HepG2 (cell line): ENCODE data around the gene ARHGEF40. TPM values are rescaled to one million over a fixed set of nuclear protein-coding genes. Genes with fewer than 3 reads are reported as not detected.

Source experiments
- ADNP ChIP-seq: sonication (generic); formaldehyde crosslinking; IDR thresholded peaks from 2 replicates; pipeline ENCODE4 v1.4.0; 2020; ENCODE audit warnings: missing genetic modification reagents
- ATF1 ChIP-seq: IDR thresholded peaks from 2 replicates; pipeline ENCODE4 v1.6.1; 2016; ENCODE audit warnings: mild to moderate bottlenecking, control low read depth
- CREB1 ChIP-seq, 2 experiments: fragments of 450-650 bp in 1 of 2; IDR thresholded peaks; 2 replicates each; pipeline ENCODE4 v1.6.1; 2016 to 2017; ENCODE audit warnings: control low read depth in 1 of 2, mild to moderate bottlenecking in 1 of 2, missing compliant biosample characterization in 1 of 2, missing genetic modification characterization in 1 of 2
- FOSL2 ChIP-seq: sonication (generic); formaldehyde crosslinking; IDR thresholded peaks from 2 replicates; pipeline ENCODE4 v1.4.0; 2020; ENCODE audit warnings: missing genetic modification reagents
- FOXA1 ChIP-seq, 2 experiments: fragments of 450-650 bp in 1 of 2; sonication (generic) in 1 of 2; formaldehyde crosslinking in 1 of 2; IDR thresholded peaks; 2 replicates each; pipeline versions ENCODE4 v1.4.0 to v1.6.1; 2016 to 2020; ENCODE audit warnings: missing genetic modification reagents in 1 of 2
- FOXA3 ChIP-seq: IDR thresholded peaks from 2 replicates; pipeline ENCODE4 v1.6.1; 2016; ENCODE audit warnings: missing genetic modification reagents, missing compliant biosample characterization
- MIXL1 ChIP-seq: IDR thresholded peaks from 2 replicates; pipeline ENCODE4 v1.6.1; 2016
- NCOR1 ChIP-seq: fragments of 200-600 bp; sonication (generic); IDR thresholded peaks from 2 replicates; pipeline ENCODE4 v1.7.0; 2017; ENCODE audit warnings: antibody characterized with exemption, low read length, borderline replicate concordance
- NFIC ChIP-seq: IDR thresholded peaks from 2 replicates; pipeline ENCODE4 v1.6.1; 2012; ENCODE audit warnings: mild to moderate bottlenecking, low read length, inconsistent platforms
- NONO ChIP-seq, 2 experiments: fragments of 450-650 bp in 1 of 2; sonication (generic) in 1 of 2; formaldehyde crosslinking in 1 of 2; IDR thresholded peaks in 1 of 2; conservative IDR thresholded peaks in 1 of 2; 2 replicates each; pipeline versions ENCODE4 v1.6.1 to v1.8.0; 2017 to 2022; ENCODE audit warnings: mild to moderate bottlenecking in 1 of 2, missing genetic modification reagents in 1 of 2, moderate library complexity in 1 of 2
- NR2F1 ChIP-seq, 2 experiments: fragments of 450-650 bp in 1 of 2; formaldehyde crosslinking in 1 of 2; IDR thresholded peaks; 2 replicates each; pipeline versions ENCODE4 v1.5.0 to v1.6.1; 2016 to 2020; ENCODE audit warnings: mild to moderate bottlenecking in 1 of 2, missing compliant biosample characterization in 1 of 2, missing genetic modification reagents in 1 of 2, moderate library complexity in 1 of 2
- PLRG1 ChIP-seq: fragments of 450-650 bp; conservative IDR thresholded peaks from 2 replicates; pipeline ENCODE4 v1.6.1; 2016
- RARA ChIP-seq: IDR thresholded peaks from 2 replicates; pipeline ENCODE4 v1.6.1; 2016; ENCODE audit warnings: missing genetic modification reagents, missing compliant biosample characterization
- RCOR2 ChIP-seq: IDR thresholded peaks from 2 replicates; pipeline ENCODE4 v1.6.1; 2016; ENCODE audit warnings: missing biosample characterization, missing genetic modification reagents
- ZNF24 ChIP-seq: fragments of 450-650 bp; IDR thresholded peaks from 2 replicates; pipeline ENCODE4 v1.6.1; 2017; ENCODE audit warnings: antibody characterized with exemption, mild to moderate bottlenecking
- ZNF564 ChIP-seq: sonication (generic); formaldehyde crosslinking; IDR thresholded peaks from 2 replicates; pipeline ENCODE4 v1.8.1; 2023; ENCODE audit warnings: mild to moderate bottlenecking, missing genetic modification reagents
- ZNF605 ChIP-seq: sonication (generic); formaldehyde crosslinking; IDR thresholded peaks from 2 replicates; pipeline ENCODE4 v1.8.0; 2022; ENCODE audit warnings: mild to moderate bottlenecking, missing genetic modification reagents
- polyA plus RNA-seq, 8 experiments: library from polyadenylated mRNA; depleted of rRNA in 3 of 8; stranded (reverse) in 7 of 8; unstranded in 1 of 8; fragments of >200 nt; fragmentation: Illumina TruSeq in 4 of 8; extraction: Trizol in 4 of 8; gene quantifications; 2 replicates each; pipeline versions ENCODE4 v1.2.1 to v1.2.3, GENCODE V29; 2011 to 2016; ENCODE audit warnings: low read depth in 4 of 8, missing spikeins in 1 of 8, mixed read lengths in 1 of 8; ENCODE audit not compliant: insufficient read depth in 1 of 8
- total RNA-seq, 5 experiments: library from RNA; depleted of rRNA; stranded (reverse); fragments of >200 nt; fragmentation: Illumina TruSeq; extraction: Trizol; gene quantifications; 2 replicates each; pipeline ENCODE4 v1.2.3, GENCODE V29; 2016; ENCODE audit warnings: low read depth in 1 of 5
- TF ChIP-seq, protein P1 (sequence below): sonication (generic); formaldehyde crosslinking; IDR thresholded peaks from 2 replicates; pipeline ENCODE4 v1.5.0; 2020; ENCODE audit warnings: mild to moderate bottlenecking, missing genetic modification reagents, borderline replicate concordance
- TF ChIP-seq, protein P2 (sequence below): sonication (generic); formaldehyde crosslinking; IDR thresholded peaks from 2 replicates; pipeline ENCODE4 v1.8.0; 2022; ENCODE audit warnings: missing genetic modification reagents, mild to moderate bottlenecking, borderline replicate concordance
- TF ChIP-seq, protein P3 (sequence below): sonication (generic); formaldehyde crosslinking; IDR thresholded peaks from 2 replicates; pipeline ENCODE4 v1.4.0; 2020; ENCODE audit warnings: mild to moderate bottlenecking, missing genetic modification reagents
- TF ChIP-seq, protein P4 (sequence below): sonication (generic); formaldehyde crosslinking; IDR thresholded peaks from 2 replicates; pipeline ENCODE4 v1.5.1; 2020; ENCODE audit warnings: missing genetic modification reagents, mild to moderate bottlenecking, borderline replicate concordance

The ARHGEF40 gene
- total and polyA plus RNA-seq, 2 of the 13 experiments (the other 11 are each of a cell fraction or from before 2014, with no cell fraction given): 28.1 to 78.1 TPM

DNA sequence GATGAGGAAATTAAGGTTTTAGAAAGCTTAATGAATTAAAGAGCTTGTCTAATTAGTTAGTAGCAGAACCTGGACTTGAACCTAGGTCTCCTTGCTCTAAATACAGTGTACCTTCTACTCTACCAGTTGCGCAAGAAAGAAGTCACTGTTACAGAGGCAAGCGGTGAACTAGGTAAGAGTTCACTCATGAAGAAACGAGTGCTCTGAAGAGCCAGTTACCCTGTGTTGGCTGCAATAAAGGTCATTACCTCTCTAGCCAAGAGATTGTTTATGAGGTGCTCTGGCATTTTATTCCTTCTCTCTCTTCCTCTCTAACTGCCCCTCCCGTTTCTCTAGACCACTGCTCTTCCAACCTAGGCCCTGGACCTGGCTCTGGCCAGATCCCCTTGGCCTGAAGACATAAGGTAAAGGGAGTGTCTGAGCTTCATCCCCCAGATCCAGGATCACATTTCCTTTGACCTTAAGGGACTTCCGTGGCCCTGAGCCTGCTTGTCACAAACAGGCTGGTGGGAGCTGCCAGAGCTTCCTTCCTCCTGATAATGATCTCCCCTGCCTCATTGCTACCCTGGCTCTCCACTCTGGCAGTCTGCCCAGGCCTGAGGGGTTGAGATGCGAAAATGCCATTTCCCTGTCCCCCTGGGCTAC, 26.0 kb upstream of the ARHGEF40 start (continued):
- TF ChIP-seq, protein P1, sequence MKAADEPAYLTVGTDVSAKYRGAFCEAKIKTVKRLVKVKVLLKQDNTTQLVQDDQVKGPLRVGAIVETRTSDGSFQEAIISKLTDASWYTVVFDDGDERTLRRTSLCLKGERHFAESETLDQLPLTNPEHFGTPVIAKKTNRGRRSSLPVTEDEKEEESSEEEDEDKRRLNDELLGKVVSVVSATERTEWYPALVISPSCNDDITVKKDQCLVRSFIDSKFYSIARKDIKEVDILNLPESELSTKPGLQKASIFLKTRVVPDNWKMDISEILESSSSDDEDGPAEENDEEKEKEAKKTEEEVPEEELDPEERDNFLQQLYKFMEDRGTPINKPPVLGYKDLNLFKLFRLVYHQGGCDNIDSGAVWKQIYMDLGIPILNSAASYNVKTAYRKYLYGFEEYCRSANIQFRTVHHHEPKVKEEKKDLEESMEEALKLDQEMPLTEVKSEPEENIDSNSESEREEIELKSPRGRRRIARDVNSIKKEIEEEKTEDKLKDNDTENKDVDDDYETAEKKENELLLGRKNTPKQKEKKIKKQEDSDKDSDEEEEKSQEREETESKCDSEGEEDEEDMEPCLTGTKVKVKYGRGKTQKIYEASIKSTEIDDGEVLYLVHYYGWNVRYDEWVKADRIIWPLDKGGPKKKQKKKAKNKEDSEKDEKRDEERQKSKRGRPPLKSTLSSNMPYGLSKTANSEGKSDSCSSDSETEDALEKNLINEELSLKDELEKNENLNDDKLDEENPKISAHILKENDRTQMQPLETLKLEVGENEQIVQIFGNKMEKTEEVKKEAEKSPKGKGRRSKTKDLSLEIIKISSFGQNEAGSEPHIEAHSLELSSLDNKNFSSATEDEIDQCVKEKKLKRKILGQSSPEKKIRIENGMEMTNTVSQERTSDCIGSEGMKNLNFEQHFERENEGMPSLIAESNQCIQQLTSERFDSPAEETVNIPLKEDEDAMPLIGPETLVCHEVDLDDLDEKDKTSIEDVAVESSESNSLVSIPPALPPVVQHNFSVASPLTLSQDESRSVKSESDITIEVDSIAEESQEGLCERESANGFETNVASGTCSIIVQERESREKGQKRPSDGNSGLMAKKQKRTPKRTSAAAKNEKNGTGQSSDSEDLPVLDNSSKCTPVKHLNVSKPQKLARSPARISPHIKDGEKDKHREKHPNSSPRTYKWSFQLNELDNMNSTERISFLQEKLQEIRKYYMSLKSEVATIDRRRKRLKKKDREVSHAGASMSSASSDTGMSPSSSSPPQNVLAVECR: peak; percentile 5; the same call in 1 of the 2 replicates
- TF ChIP-seq, protein P2, sequence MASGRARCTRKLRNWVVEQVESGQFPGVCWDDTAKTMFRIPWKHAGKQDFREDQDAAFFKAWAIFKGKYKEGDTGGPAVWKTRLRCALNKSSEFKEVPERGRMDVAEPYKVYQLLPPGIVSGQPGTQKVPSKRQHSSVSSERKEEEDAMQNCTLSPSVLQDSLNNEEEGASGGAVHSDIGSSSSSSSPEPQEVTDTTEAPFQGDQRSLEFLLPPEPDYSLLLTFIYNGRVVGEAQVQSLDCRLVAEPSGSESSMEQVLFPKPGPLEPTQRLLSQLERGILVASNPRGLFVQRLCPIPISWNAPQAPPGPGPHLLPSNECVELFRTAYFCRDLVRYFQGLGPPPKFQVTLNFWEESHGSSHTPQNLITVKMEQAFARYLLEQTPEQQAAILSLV (CRISPR knock-in tag): peak; percentile 67
- TF ChIP-seq ZNF564 (CRISPR knock-in tag) (0 out of 2 replicates have a peak, but pooled peaks have one; percentile 37), ZNF605 (peak; percentile 26; the same call in 1 of the 2 replicates), MIXL1 (CRISPR knock-in tag) (peak; percentile 76), NONO (IDR thresholded peaks at IDR 0.05) (no peak), NONO (CRISPR knock-in tag; conservative IDR thresholded peaks at IDR 0.05) (0 out of 2 replicates have a peak, but pooled peaks have one; percentile 21), FOXA3 (CRISPR knock-in tag) (peak; percentile 77), RCOR2 (peak; percentile 91), ATF1 (CRISPR knock-in tag) (0 out of 2 replicates have a peak, but pooled peaks have one; percentile 13), PLRG1 (no peak), NR2F1 (CRISPR knock-in tag; IDR thresholded peaks at IDR 0.05) (peak in 1 of 2 experiments; percentile 61; a peak in 1 of 4 replicates), NFIC (peak; percentile 32; the same call in 1 of the 2 replicates), ADNP (CRISPR knock-in tag) (peak; percentile 87; the same call in 1 of the 2 replicates), NCOR1 (peak; percentile 85; the same call in 1 of the 2 replicates), RARA (CRISPR knock-in tag) (peak; percentile 81), FOXA1 (IDR thresholded peaks at IDR 0.05) (no peak), FOXA1 (CRISPR knock-in tag; IDR thresholded peaks at IDR 0.05) (peak; percentile 13; the same call in 1 of the 2 replicates), ZNF24 (peak; percentile 62; the same call in 1 of the 2 replicates), FOSL2 (CRISPR knock-in tag) (peak; percentile 24; the same call in 1 of the 2 replicates), CREB1 (IDR thresholded peaks at IDR 0.05) (no peak), CREB1 (CRISPR knock-in tag; IDR thresholded peaks at IDR 0.05) (peak; percentile 57; the same call in 1 of the 2 replicates)
- TF ChIP-seq, protein P3, sequence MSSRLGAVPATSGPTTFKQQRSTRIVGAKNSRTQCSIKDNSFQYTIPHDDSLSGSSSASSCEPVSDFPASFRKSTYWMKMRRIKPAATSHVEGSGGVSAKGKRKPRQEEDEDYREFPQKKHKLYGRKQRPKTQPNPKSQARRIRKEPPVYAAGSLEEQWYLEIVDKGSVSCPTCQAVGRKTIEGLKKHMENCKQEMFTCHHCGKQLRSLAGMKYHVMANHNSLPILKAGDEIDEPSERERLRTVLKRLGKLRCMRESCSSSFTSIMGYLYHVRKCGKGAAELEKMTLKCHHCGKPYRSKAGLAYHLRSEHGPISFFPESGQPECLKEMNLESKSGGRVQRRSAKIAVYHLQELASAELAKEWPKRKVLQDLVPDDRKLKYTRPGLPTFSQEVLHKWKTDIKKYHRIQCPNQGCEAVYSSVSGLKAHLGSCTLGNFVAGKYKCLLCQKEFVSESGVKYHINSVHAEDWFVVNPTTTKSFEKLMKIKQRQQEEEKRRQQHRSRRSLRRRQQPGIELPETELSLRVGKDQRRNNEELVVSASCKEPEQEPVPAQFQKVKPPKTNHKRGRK (CRISPR knock-in tag): no peak
- TF ChIP-seq, protein P4, sequence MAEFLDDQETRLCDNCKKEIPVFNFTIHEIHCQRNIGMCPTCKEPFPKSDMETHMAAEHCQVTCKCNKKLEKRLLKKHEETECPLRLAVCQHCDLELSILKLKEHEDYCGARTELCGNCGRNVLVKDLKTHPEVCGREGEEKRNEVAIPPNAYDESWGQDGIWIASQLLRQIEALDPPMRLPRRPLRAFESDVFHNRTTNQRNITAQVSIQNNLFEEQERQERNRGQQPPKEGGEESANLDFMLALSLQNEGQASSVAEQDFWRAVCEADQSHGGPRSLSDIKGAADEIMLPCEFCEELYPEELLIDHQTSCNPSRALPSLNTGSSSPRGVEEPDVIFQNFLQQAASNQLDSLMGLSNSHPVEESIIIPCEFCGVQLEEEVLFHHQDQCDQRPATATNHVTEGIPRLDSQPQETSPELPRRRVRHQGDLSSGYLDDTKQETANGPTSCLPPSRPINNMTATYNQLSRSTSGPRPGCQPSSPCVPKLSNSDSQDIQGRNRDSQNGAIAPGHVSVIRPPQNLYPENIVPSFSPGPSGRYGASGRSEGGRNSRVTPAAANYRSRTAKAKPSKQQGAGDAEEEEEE (CRISPR knock-in tag): peak; percentile 91; the same call in 1 of the 2 replicates
